CD14-positive monocyte (primary cell): Measurements from ENCODE around the gene TMEM132E. TPM values are rescaled to one million over a fixed set of nuclear protein-coding genes. Genes with fewer than 3 reads are reported as not detected.
A peak's percentile ranks its signal among the peaks of the same experiment; 100 is the strongest.

Experiments
- DNase-seq, 3 donors: peaks; one replicate each; pipeline ENCODE4 v3.0.0-alpha.2; 2011 to 2022
- H2AFZ ChIP-seq: 2 replicates; pipeline ENCODE4 v1.6.0; 2012; ENCODE audit warnings: mild to moderate bottlenecking, low read depth, low read length, inconsistent platforms; ENCODE audit not compliant: insufficient read depth, poor library complexity, severe bottlenecking
- H3K27ac ChIP-seq, 2 donors: 1 replicate in 1 of 2; 2 replicates in 1 of 2; pipeline ENCODE4 v1.5.1; 2012 to 2013; ENCODE audit warnings: low read length in 2 of 2, control low read depth in 1 of 2, inconsistent platforms in 1 of 2, low read depth in 1 of 2, mild to moderate bottlenecking in 1 of 2
- H3K27me3 ChIP-seq, 2 donors: one replicate each; pipeline versions ENCODE4 v1.6.0 to v1.6.1; 2011 to 2013; ENCODE audit warnings: low read length in 2 of 2; ENCODE audit not compliant: control insufficient read depth in 2 of 2, insufficient read depth in 2 of 2
- H3K36me3 ChIP-seq, 2 donors: replicated peaks in 1 of 2; 1 replicate in 1 of 2; 2 replicates in 1 of 2; pipeline versions ENCODE4 v1.5.1 to v1.6.1; 2012 to 2013; ENCODE audit warnings: low read length in 2 of 2, control low read depth in 1 of 2, inconsistent platforms in 1 of 2, mild to moderate bottlenecking in 1 of 2; ENCODE audit not compliant: insufficient read depth in 2 of 2, control insufficient read depth in 1 of 2
- H3K4me1 ChIP-seq, 2 donors: 1 replicate in 1 of 2; 2 replicates in 1 of 2; pipeline versions ENCODE4 v1.5.1 to v1.6.1; 2012 to 2013; ENCODE audit warnings: low read length in 2 of 2, control low read depth in 1 of 2, inconsistent platforms in 1 of 2, mild to moderate bottlenecking in 1 of 2, moderate library complexity in 1 of 2; ENCODE audit not compliant: insufficient read depth in 2 of 2, control insufficient read depth in 1 of 2
- H3K4me2 ChIP-seq: replicated peaks from 2 replicates; pipeline ENCODE3; 2012; ENCODE audit warnings: low read length, moderate library complexity, mild to moderate bottlenecking; ENCODE audit not compliant: poor library complexity, severe bottlenecking; ENCODE audit errors: extremely low read depth
- H3K4me3 ChIP-seq, 3 experiments: fragments of 200-600 bp in 1 of 3; sonication (generic) in 1 of 3; replicated peaks in 1 of 3; 1 replicate in 2 of 3; 2 replicates in 1 of 3; pipeline ENCODE4 v1.5.1; 2011 to 2013; ENCODE audit warnings: low read length in 3 of 3, mild to moderate bottlenecking in 3 of 3, control low read depth in 2 of 3, low read depth in 2 of 3, inconsistent platforms in 1 of 3, moderate library complexity in 1 of 3
- H3K79me2 ChIP-seq: 2 replicates; pipeline ENCODE4 v1.6.0; 2012; ENCODE audit warnings: mild to moderate bottlenecking, control low read depth, inconsistent platforms, low read length, moderate library complexity; ENCODE audit not compliant: insufficient read depth
- H3K9ac ChIP-seq: 2 replicates; pipeline ENCODE4 v1.6.0; 2017; ENCODE audit warnings: low read length, mild to moderate bottlenecking; ENCODE audit not compliant: insufficient read depth, poor library complexity, severe bottlenecking
- H3K9me3 ChIP-seq, 2 donors: replicated peaks in 1 of 2; 1 replicate in 1 of 2; 2 replicates in 1 of 2; pipeline versions ENCODE4 v1.5.1 to v1.6.1; 2012 to 2013; ENCODE audit warnings: low read length in 2 of 2, control low read depth in 1 of 2; ENCODE audit not compliant: control insufficient read depth in 1 of 2, insufficient read depth in 1 of 2
- H4K20me1 ChIP-seq: 2 replicates; pipeline ENCODE4 v1.6.0; 2012; ENCODE audit warnings: mild to moderate bottlenecking, low read length, control low read depth, moderate library complexity; ENCODE audit not compliant: insufficient read depth
- H3K27ac Mint-ChIP-seq, 7 donors: one replicate each; pipeline ENCODE4 v1.8.0; 2020; ENCODE audit warnings: mild to moderate bottlenecking in 7 of 7, mixed read lengths in 7 of 7, moderate library complexity in 6 of 7, inconsistent platforms in 2 of 7
- H3K27me3 Mint-ChIP-seq, 3 donors: one replicate each; pipeline ENCODE4 v1.8.0; 2021 to 2022; ENCODE audit warnings: low read depth in 3 of 3, mild to moderate bottlenecking in 3 of 3, mixed read lengths in 3 of 3, moderate library complexity in 3 of 3, inconsistent platforms in 1 of 3
- H3K36me3 Mint-ChIP-seq, 2 donors: one replicate each; pipeline ENCODE4 v1.8.0; 2020; ENCODE audit warnings: mixed read lengths in 2 of 2, inconsistent platforms in 1 of 2, mild to moderate bottlenecking in 1 of 2
- H3K4me1 Mint-ChIP-seq: one replicate; pipeline ENCODE4 v1.8.0; 2020; ENCODE audit warnings: mild to moderate bottlenecking, mixed read lengths
- H3K4me3 Mint-ChIP-seq, 2 donors: one replicate each; pipeline ENCODE4 v1.8.0; 2020; ENCODE audit warnings: mild to moderate bottlenecking in 2 of 2, mixed read lengths in 2 of 2, moderate library complexity in 1 of 2
- H3K9me3 Mint-ChIP-seq, 7 donors: one replicate each; pipeline ENCODE4 v1.8.0; 2020 to 2022; ENCODE audit warnings: mixed read lengths in 7 of 7, mild to moderate bottlenecking in 6 of 7, moderate library complexity in 6 of 7, inconsistent platforms in 2 of 7
- CTCF ChIP-seq: fragments of 200-600 bp; IDR thresholded peaks from one replicate; pipeline ENCODE4 v1.8.0; 2022; ENCODE audit warnings: antibody characterized with exemption, mild to moderate bottlenecking
- WGBS: methylation state at CpG from one replicate; pipeline ENCODE4 v1.1.5; 2013; ENCODE audit warnings: missing lambda C conversion rate; ENCODE audit not compliant: insufficient coverage; 5-methylcytosine and 5-hydroxymethylcytosine counted together
- intact Hi-C, 2 donors: fragments of 100-400 bp; cut with micrococcal nuclease; formaldehyde crosslinking; loops; one replicate each; pipeline versions ENCODE4 v1.15.0 to v1.15.1; 2023
- polyA plus RNA-seq, 3 donors: library from polyadenylated mRNA; depleted of rRNA in 1 of 3; unstranded in 2 of 3; stranded (reverse) in 1 of 3; fragments of 300-500 nt in 2 of 3; fragments of >200 nt in 1 of 3; fragmentation: Illumina TruSeq in 2 of 3; gene quantifications; 1 replicate in 2 of 3; 2 replicates in 1 of 3; pipeline ENCODE4 v1.2.3, GENCODE V29; 2012 to 2021

Gene TMEM132E
- polyA plus RNA-seq, 3 donors: not detected

- no peak for DNase-seq
- WGBS: 2% methylated on average over 62 of the region's 71 CpGs
- Histone ChIP-seq H2AFZ (no peak overlapping the region), H3K9me3 (peaks cover 0 to 44% of the 10 kb centered on the region in 2 donors), H3K9ac (no peak overlapping the region), H3K4me3 (no peak overlapping the region), H3K36me3 (no peaks in the 10 kb centered on the region), H3K79me2 (no peaks in the 10 kb centered on the region), H3K27ac (no peak overlapping the region), H4K20me1 (no peaks in the 10 kb centered on the region), H3K4me1 (peaks cover 9 to 22% of the 10 kb centered on the region in 2 donors), H3K27me3 (peaks cover 76 to 92% of the 10 kb centered on the region in 2 donors), H3K4me2 (no peak overlapping the region)
- no peak overlapping the region for H3K27ac Mint-ChIP-seq
- no peaks in the 10 kb centered on the region for H3K36me3 Mint-ChIP-seq
- H3K4me3 Mint-ChIP-seq: peak overlapping the region in 1 of 2 donors; percentile 83
- peaks cover 12% of the 10 kb centered on the region for H3K4me1 Mint-ChIP-seq
- intact Hi-C loops: no loop called here
- peaks cover 80 to 99% (median 93%) of the 10 kb centered on the region in 3 donors for H3K27me3 Mint-ChIP-seq
- peaks cover 0 to 18% (median 7%) of the 10 kb centered on the region in 7 donors for H3K9me3 Mint-ChIP-seq
- no peak for TF ChIP-seq CTCF
These were observed 1.5 kb downstream of the TMEM132E start for GRCh38 chr17:34580685-34581445.

- Histone ChIP-seq H3K27me3 (peaks cover 72 to 93% of the 10 kb centered on the region in 2 donors), H3K4me1 (peaks cover 9 to 22% of the 10 kb centered on the region in 2 donors), H3K4me2 (no peak overlapping the region), H3K79me2 (no peaks in the 10 kb centered on the region), H4K20me1 (no peaks in the 10 kb centered on the region), H3K27ac (no peak overlapping the region), H2AFZ (no peak overlapping the region), H3K4me3 (no peak overlapping the region), H3K36me3 (no peaks in the 10 kb centered on the region), H3K9me3 (peaks cover 0 to 44% of the 10 kb centered on the region in 2 donors), H3K9ac (no peak overlapping the region)
- intact Hi-C loops: no loop called here
- Mint-ChIP-seq H3K9me3 (peaks cover 0 to 18% (median 7%) of the 10 kb centered on the region in 7 donors), H3K36me3 (no peaks in the 10 kb centered on the region), H3K27ac (no peak overlapping the region), H3K27me3 (peaks cover 83 to 97% (median 90%) of the 10 kb centered on the region in 3 donors), H3K4me1 (peaks cover 12% of the 10 kb centered on the region), H3K4me3 (peak overlapping the region in 1 of 2 donors; percentile 72)
- no peak for DNase-seq
- TF ChIP-seq CTCF: no peak
- under 1% methylated on average over 64 of the region's 78 CpGs for WGBS
These were observed 2.2 kb downstream of the TMEM132E start for GRCh38 chr17:34581446-34582184.
